ENCODE data around the gene S100A1.

DNA sequence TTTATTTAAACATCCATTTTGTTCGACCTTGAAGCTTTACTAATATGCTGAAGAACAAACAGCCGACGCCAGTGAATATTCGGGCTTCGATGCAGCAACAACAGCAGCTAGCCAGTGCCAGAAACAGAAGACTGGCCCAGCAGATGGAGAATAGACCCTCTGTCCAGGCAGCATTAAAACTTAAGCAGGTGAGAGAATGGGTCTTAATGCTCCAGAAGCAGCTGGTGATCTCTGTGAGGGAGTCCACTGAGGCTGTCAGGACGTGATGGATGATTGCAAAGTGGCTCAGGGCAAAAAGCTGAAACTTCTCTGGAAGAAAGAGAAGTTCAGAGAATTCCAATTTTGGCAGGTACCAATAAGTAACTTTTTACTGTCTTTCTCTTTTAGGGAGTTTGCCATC is 10.0 kb downstream of the S100A1 start:
- TF ChIP-seq, protein P1, sequence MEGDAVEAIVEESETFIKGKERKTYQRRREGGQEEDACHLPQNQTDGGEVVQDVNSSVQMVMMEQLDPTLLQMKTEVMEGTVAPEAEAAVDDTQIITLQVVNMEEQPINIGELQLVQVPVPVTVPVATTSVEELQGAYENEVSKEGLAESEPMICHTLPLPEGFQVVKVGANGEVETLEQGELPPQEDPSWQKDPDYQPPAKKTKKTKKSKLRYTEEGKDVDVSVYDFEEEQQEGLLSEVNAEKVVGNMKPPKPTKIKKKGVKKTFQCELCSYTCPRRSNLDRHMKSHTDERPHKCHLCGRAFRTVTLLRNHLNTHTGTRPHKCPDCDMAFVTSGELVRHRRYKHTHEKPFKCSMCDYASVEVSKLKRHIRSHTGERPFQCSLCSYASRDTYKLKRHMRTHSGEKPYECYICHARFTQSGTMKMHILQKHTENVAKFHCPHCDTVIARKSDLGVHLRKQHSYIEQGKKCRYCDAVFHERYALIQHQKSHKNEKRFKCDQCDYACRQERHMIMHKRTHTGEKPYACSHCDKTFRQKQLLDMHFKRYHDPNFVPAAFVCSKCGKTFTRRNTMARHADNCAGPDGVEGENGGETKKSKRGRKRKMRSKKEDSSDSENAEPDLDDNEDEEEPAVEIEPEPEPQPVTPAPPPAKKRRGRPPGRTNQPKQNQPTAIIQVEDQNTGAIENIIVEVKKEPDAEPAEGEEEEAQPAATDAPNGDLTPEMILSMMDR (IDR thresholded peaks at IDR 0.05), result no peak
- no peak for TF ChIP-seq ZFX (IDR thresholded peaks at IDR 0.05; ENCODE audit: borderline replicate concordance)
